HepG2 (cell line): ENCODE results near the gene HSPB7.

Experiments
- CTCF ChIP-seq: sonication (generic); formaldehyde crosslinking; IDR thresholded peaks from 2 replicates; pipeline ENCODE4 v1.5.0; 2020; ENCODE audit warnings: mild to moderate bottlenecking, missing genetic modification reagents, moderate library complexity
- DBP ChIP-seq: sonication (generic); formaldehyde crosslinking; IDR thresholded peaks from 2 replicates; pipeline ENCODE4 v1.4.0; 2020; ENCODE audit warnings: missing genetic modification reagents; ENCODE audit errors: not compliant biosample characterization
- GTF2F1 ChIP-seq: fragments of 150-350 bp; IDR thresholded peaks from 2 replicates; pipeline ENCODE4 v1.6.1; 2014; ENCODE audit warnings: low read length
- MAFK ChIP-seq, 2 experiments: IDR thresholded peaks in 1 of 2; conservative IDR thresholded peaks in 1 of 2; 2 replicates each; pipeline ENCODE4 v1.6.1; 2011; ENCODE audit warnings: improper control_type of control experiment in 2 of 2, low read length in 2 of 2
- MIER3 ChIP-seq: IDR thresholded peaks from 2 replicates; pipeline ENCODE4 v1.6.1; 2016; ENCODE audit warnings: missing compliant biosample characterization, borderline replicate concordance
- POLR2AphosphoS5 ChIP-seq: IDR thresholded peaks from 2 replicates; pipeline ENCODE4 v1.6.1; 2012; ENCODE audit warnings: low read depth, low read length
- SALL2 ChIP-seq: sonication (generic); formaldehyde crosslinking; IDR thresholded peaks from 2 replicates; pipeline ENCODE4 v1.8.1; 2023; ENCODE audit warnings: mild to moderate bottlenecking, missing genetic modification reagents, inconsistent platforms
- SMC3 ChIP-seq: IDR thresholded peaks from 2 replicates; pipeline ENCODE4 v1.6.1; 2011; ENCODE audit warnings: low read length, improper control_type of control experiment
- TCF12 ChIP-seq, 2 experiments: fragments of 450-650 bp in 1 of 2; sonication (generic) in 1 of 2; formaldehyde crosslinking in 1 of 2; IDR thresholded peaks; 2 replicates each; pipeline versions ENCODE4 v1.6.1 to v1.8.0; 2017 to 2022; ENCODE audit warnings: antibody characterized with exemption in 1 of 2, mild to moderate bottlenecking in 1 of 2, missing genetic modification reagents in 1 of 2, moderate library complexity in 1 of 2
- TP53 ChIP-seq: sonication (generic); formaldehyde crosslinking; conservative IDR thresholded peaks from 2 replicates; pipeline ENCODE4 v1.4.0; 2020; ENCODE audit warnings: missing genetic modification reagents
- YY1 ChIP-seq: IDR thresholded peaks from 2 replicates; pipeline ENCODE4 v1.6.1; 2011; ENCODE audit warnings: low read length, low read depth, moderate library complexity, mild to moderate bottlenecking; ENCODE audit not compliant: insufficient read depth, insufficient replicate concordance
- ZNF646 ChIP-seq: sonication (generic); formaldehyde crosslinking; IDR thresholded peaks from 2 replicates; pipeline ENCODE4 v1.9.0; 2021; ENCODE audit warnings: mild to moderate bottlenecking, missing genetic modification reagents
- ZNF674 ChIP-seq: sonication (generic); formaldehyde crosslinking; IDR thresholded peaks from 2 replicates; pipeline ENCODE4 v1.5.0; 2020; ENCODE audit warnings: low read depth, mild to moderate bottlenecking, missing genetic modification reagents
- ZSCAN5A ChIP-seq: sonication (generic); formaldehyde crosslinking; IDR thresholded peaks from 2 replicates; pipeline ENCODE4 v1.8.0; 2022; ENCODE audit warnings: mild to moderate bottlenecking, missing genetic modification reagents, borderline replicate concordance

GRCh38 chr1:16026723-16027484 lies 9.1 kb upstream of the HSPB7 start:
- TF ChIP-seq SMC3: no peak
- no peak for TF ChIP-seq ZSCAN5A (CRISPR knock-in tag)
- TF ChIP-seq MAFK (conservative IDR thresholded peaks at IDR 0.05 in 1 of 2, IDR thresholded peaks at IDR 0.05 in 1 of 2; ENCODE audit: low read length in 2 of 2): no peak
- TF ChIP-seq ZNF646 (CRISPR knock-in tag): no peak
- TF ChIP-seq TP53 (CRISPR knock-in tag): no peak
- no peak for TF ChIP-seq CTCF
- TF ChIP-seq GTF2F1: no peak
- no peak for TF ChIP-seq POLR2AphosphoS5
- TF ChIP-seq SALL2 (CRISPR knock-in tag): no peak
- no peak for TF ChIP-seq YY1
- TF ChIP-seq TCF12 (IDR thresholded peaks at IDR 0.05): no peak
- no peak for TF ChIP-seq TCF12 (CRISPR knock-in tag; IDR thresholded peaks at IDR 0.05)
- no peak for TF ChIP-seq MIER3 (CRISPR knock-in tag)
- TF ChIP-seq DBP (CRISPR knock-in tag): no peak
- TF ChIP-seq ZNF674 (CRISPR knock-in tag): no peak
